ENCODE data around the gene PSEN1.

The PSEN1 gene

GRCh38 chr14:73172500-73172899 lies 36.2 kb downstream of the PSEN1 start:
- Histone ChIP-seq H3K18ac (ENCODE audit: low read length) (no peak overlapping the region), H3K79me2 (ENCODE audit: control insufficient read depth, insufficient read depth, low read length, poor library complexity) (no peaks in the 10 kb centered on the region), H3K79me1 (ENCODE audit: low read length) (no peaks in the 10 kb centered on the region), H2BK12ac (ENCODE audit: low read length) (no peak overlapping the region), H3K36me3 (ENCODE audit: control insufficient read depth in 1 of 2, insufficient read depth in 2 of 2, low read length in 2 of 2) (peaks cover 27 to 39% of the 10 kb centered on the region in 2 experiments), H2BK120ac (ENCODE audit: insufficient read depth, low read length, poor library complexity) (no peak overlapping the region), H4K8ac (ENCODE audit: low read depth, low read length) (no peak overlapping the region), H3K4me2 (ENCODE audit: low read length) (no peak overlapping the region), H3K9me3 (ENCODE audit: insufficient read depth, low read depth, low read length) (no peaks in the 10 kb centered on the region), H3K27me3 (ENCODE audit: insufficient read depth, low read length) (no peaks in the 10 kb centered on the region), H3K23ac (ENCODE audit: low read length) (no peak overlapping the region), H3K4me3 (ENCODE audit: low read depth, low read length) (no peak overlapping the region), H3K4ac (ENCODE audit: low read depth, low read length) (no peak overlapping the region), H4K12ac (ENCODE audit: low read depth, low read length) (no peak overlapping the region), H3K14ac (ENCODE audit: low read length) (no peak overlapping the region), H2AK5ac (ENCODE audit: low read length) (no peak overlapping the region), H3K4me1 (ENCODE audit: control insufficient read depth in 1 of 2, insufficient read depth in 2 of 2, low read length in 2 of 2) (no peaks in the 10 kb centered on the region), H4K91ac (ENCODE audit: low read depth, low read length) (no peak overlapping the region), H2AFZ (ENCODE audit: insufficient read depth, low read length, poor library complexity) (no peak overlapping the region), H3K9ac (ENCODE audit: low read length) (no peak overlapping the region), H2BK5ac (ENCODE audit: low read depth, low read length, poor library complexity) (no peak overlapping the region), H3K27ac (ENCODE audit: low read depth, low read length) (no peak overlapping the region)
- DNase-seq = no peak
- no CpG with 5 or more reads among the region's 3 CpGs for WGBS (ENCODE audit: extremely low coverage, insufficient coverage, insufficient read length)

GRCh38 chr14:73173092-73173735 lies 36.9 kb downstream of the PSEN1 start:
- H2AK5ac ChIP-seq (ENCODE audit: low read length) = no peak overlapping the region
- no peak overlapping the region for H3K23ac ChIP-seq (ENCODE audit: low read length)
- H2BK12ac ChIP-seq (ENCODE audit: low read length) = no peak overlapping the region
- no peak overlapping the region for H3K4me2 ChIP-seq (ENCODE audit: low read length)
- no peak overlapping the region for H3K4me3 ChIP-seq (ENCODE audit: low read depth, low read length)
- H3K27ac ChIP-seq (ENCODE audit: low read depth, low read length) = no peak overlapping the region
- H3K9me3 ChIP-seq (ENCODE audit: insufficient read depth, low read depth, low read length) = no peaks in the 10 kb centered on the region
- no peaks in the 10 kb centered on the region for H3K79me1 ChIP-seq (ENCODE audit: low read length)
- peak; percentile 4 to 75 for DNase-seq
- WGBS (ENCODE audit: extremely low coverage, insufficient coverage, insufficient read length) = 100% methylated on average over 1 of the region's 3 CpGs
- H3K79me2 ChIP-seq (ENCODE audit: control insufficient read depth, insufficient read depth, low read length, poor library complexity) = no peaks in the 10 kb centered on the region
- H3K14ac ChIP-seq (ENCODE audit: low read length) = no peak overlapping the region
- H3K9ac ChIP-seq (ENCODE audit: low read length) = no peak overlapping the region
- H3K18ac ChIP-seq (ENCODE audit: low read length) = no peak overlapping the region
- H4K8ac ChIP-seq (ENCODE audit: low read depth, low read length) = no peak overlapping the region
- no peak overlapping the region for H4K12ac ChIP-seq (ENCODE audit: low read depth, low read length)
- no peak overlapping the region for H2AFZ ChIP-seq (ENCODE audit: insufficient read depth, low read length, poor library complexity)
- H3K4me1 ChIP-seq (ENCODE audit: control insufficient read depth in 1 of 2, insufficient read depth in 2 of 2, low read length in 2 of 2) = no peaks in the 10 kb centered on the region
- H3K4ac ChIP-seq (ENCODE audit: low read depth, low read length) = no peak overlapping the region
- no peaks in the 10 kb centered on the region for H3K27me3 ChIP-seq (ENCODE audit: insufficient read depth, low read length)
- H2BK120ac ChIP-seq (ENCODE audit: insufficient read depth, low read length, poor library complexity) = no peak overlapping the region
- H2BK5ac ChIP-seq (ENCODE audit: low read depth, low read length, poor library complexity) = no peak overlapping the region
- H4K91ac ChIP-seq (ENCODE audit: low read depth, low read length) = no peak overlapping the region
- H3K36me3 ChIP-seq (ENCODE audit: control insufficient read depth in 1 of 2, insufficient read depth in 2 of 2, low read length in 2 of 2) = peaks cover 29 to 41% of the 10 kb centered on the region in 2 experiments

GRCh38 chr14:73176685-73177084 lies 40.4 kb downstream of the PSEN1 start:
- peaks cover 22 to 26% of the 10 kb centered on the region in 2 experiments for H3K36me3 ChIP-seq (ENCODE audit: control insufficient read depth in 1 of 2, insufficient read depth in 2 of 2, low read length in 2 of 2)

GRCh38 chr14:73180385-73180805 lies 44.1 kb downstream of the PSEN1 start:
- Histone ChIP-seq H2BK5ac (ENCODE audit: low read depth, low read length, poor library complexity) (no peak overlapping the region), H3K4me1 (ENCODE audit: control insufficient read depth in 1 of 2, insufficient read depth in 2 of 2, low read length in 2 of 2) (no peaks in the 10 kb centered on the region), H3K27me3 (ENCODE audit: insufficient read depth, low read length) (no peaks in the 10 kb centered on the region), H3K4me3 (ENCODE audit: low read depth, low read length) (no peak overlapping the region), H3K18ac (ENCODE audit: low read length) (no peak overlapping the region), H4K8ac (ENCODE audit: low read depth, low read length) (no peak overlapping the region), H3K9me3 (ENCODE audit: insufficient read depth, low read depth, low read length) (no peaks in the 10 kb centered on the region), H3K14ac (ENCODE audit: low read length) (no peak overlapping the region), H4K91ac (ENCODE audit: low read depth, low read length) (no peak overlapping the region), H3K23ac (ENCODE audit: low read length) (no peak overlapping the region), H3K36me3 (ENCODE audit: control insufficient read depth in 1 of 2, insufficient read depth in 2 of 2, low read length in 2 of 2) (peaks cover 8 to 10% of the 10 kb centered on the region in 2 experiments), H2BK12ac (ENCODE audit: low read length) (no peak overlapping the region), H2AFZ (ENCODE audit: insufficient read depth, low read length, poor library complexity) (no peak overlapping the region), H3K27ac (ENCODE audit: low read depth, low read length) (no peak overlapping the region), H2BK120ac (ENCODE audit: insufficient read depth, low read length, poor library complexity) (no peak overlapping the region), H3K79me2 (ENCODE audit: control insufficient read depth, insufficient read depth, low read length, poor library complexity) (no peaks in the 10 kb centered on the region), H2AK5ac (ENCODE audit: low read length) (no peak overlapping the region), H4K12ac (ENCODE audit: low read depth, low read length) (no peak overlapping the region), H3K79me1 (ENCODE audit: low read length) (no peaks in the 10 kb centered on the region), H3K4me2 (ENCODE audit: low read length) (no peak overlapping the region), H3K4ac (ENCODE audit: low read depth, low read length) (no peak overlapping the region), H3K9ac (ENCODE audit: low read length) (no peak overlapping the region)
- DNase-seq = peak; percentile 47 to 83

More at GRCh38 chr14:73176685-73177084, 40.4 kb downstream of the PSEN1 start:
- Histone ChIP-seq H4K91ac (ENCODE audit: low read depth, low read length) (no peak overlapping the region), H3K23ac (ENCODE audit: low read length) (no peak overlapping the region), H3K4me1 (ENCODE audit: control insufficient read depth in 1 of 2, insufficient read depth in 2 of 2, low read length in 2 of 2) (no peaks in the 10 kb centered on the region), H2BK5ac (ENCODE audit: low read depth, low read length, poor library complexity) (no peak overlapping the region), H3K79me1 (ENCODE audit: low read length) (no peaks in the 10 kb centered on the region), H3K27me3 (ENCODE audit: insufficient read depth, low read length) (no peaks in the 10 kb centered on the region), H2BK120ac (ENCODE audit: insufficient read depth, low read length, poor library complexity) (no peak overlapping the region), H3K9me3 (ENCODE audit: insufficient read depth, low read depth, low read length) (no peaks in the 10 kb centered on the region), H3K4ac (ENCODE audit: low read depth, low read length) (no peak overlapping the region), H4K8ac (ENCODE audit: low read depth, low read length) (no peak overlapping the region), H3K79me2 (ENCODE audit: control insufficient read depth, insufficient read depth, low read length, poor library complexity) (no peaks in the 10 kb centered on the region), H3K18ac (ENCODE audit: low read length) (no peak overlapping the region), H2BK12ac (ENCODE audit: low read length) (no peak overlapping the region), H2AK5ac (ENCODE audit: low read length) (no peak overlapping the region), H3K9ac (ENCODE audit: low read length) (no peak overlapping the region), H3K14ac (ENCODE audit: low read length) (no peak overlapping the region), H3K4me3 (ENCODE audit: low read depth, low read length) (no peak overlapping the region), H2AFZ (ENCODE audit: insufficient read depth, low read length, poor library complexity) (no peak overlapping the region), H3K27ac (ENCODE audit: low read depth, low read length) (no peak overlapping the region), H3K4me2 (ENCODE audit: low read length) (no peak overlapping the region), H4K12ac (ENCODE audit: low read depth, low read length) (no peak overlapping the region)
- no peak for DNase-seq
- no CpG with 5 or more reads among the region's 3 CpGs for WGBS (ENCODE audit: extremely low coverage, insufficient coverage, insufficient read length)

Data from trophoblast cell (in vitro differentiated cells and primary cell).